ENCODE data around the gene ADORA3.
"Not testable (repeated sequence)": the region's sequence is repeated elsewhere in the genome, so short reads cannot be mapped to it uniquely, and the experiment has no call there.

Gene ADORA3

GRCh38 chr1:111503585-111504060 lies at the start of gene ADORA3, which contains the start of gene TMIGD3:
ADORA3 (minus strand) TSS chr1:111503633; CDS start chr1:111503354, 279 bp downstream.
TMIGD3 (minus strand) TSS chr1:111503633; CDS start chr1:111503354, 279 bp downstream.
- no peak for DNase-seq (ENCODE audit: low spot score)

- no peak for DNase-seq (ENCODE audit: low spot score)
Measured at GRCh38 chr1:111553196-111553595, 49.8 kb upstream of the ADORA3 start.

DNA sequence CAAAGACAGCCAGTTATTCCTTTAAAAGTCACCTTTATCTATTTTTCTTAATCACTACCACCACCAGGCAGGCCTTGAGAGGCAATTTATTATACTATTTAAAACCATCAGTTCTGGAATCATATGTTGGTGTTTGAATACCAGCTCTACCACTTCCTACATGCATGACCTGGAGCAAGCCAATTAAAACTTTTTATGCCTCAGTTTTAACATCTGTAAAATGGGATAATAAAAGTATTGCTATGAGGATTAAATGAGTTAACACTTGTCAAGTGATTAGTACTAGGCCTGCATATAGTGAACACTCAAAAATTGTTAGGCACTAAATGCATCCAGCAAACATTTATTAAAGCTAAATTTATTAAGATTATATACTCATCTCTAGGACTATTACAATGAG lies 49.2 kb upstream of the ADORA3 start:
- DNase-seq (ENCODE audit: low spot score), result no peak

GRCh38 chr1:111551623-111552411 lies 48.4 kb upstream of the ADORA3 start:
- DNase-seq (ENCODE audit: low spot score), result no peak

DNA sequence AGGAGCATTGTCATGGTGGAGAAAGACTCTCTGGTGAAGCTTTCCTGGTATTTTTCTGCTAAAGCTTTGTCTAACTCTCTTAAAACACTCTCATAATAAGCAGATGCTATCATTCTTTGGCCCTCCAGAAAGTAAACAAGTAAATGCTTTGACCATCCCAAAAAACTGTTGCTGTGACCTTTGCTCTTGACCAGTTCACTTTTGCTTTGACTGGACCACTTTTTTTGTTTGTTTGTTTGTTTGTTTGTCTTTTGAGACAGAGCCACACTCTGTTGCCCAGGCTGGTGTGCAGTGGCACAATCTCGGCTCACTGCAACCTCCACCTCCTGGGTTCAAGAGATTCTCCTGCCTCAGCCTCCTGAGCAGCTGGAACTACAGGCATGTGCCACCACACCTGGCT lies 44.4 kb upstream of the ADORA3 start:
- not testable (repeated sequence) for DNase-seq (ENCODE audit: low spot score)

DNA sequence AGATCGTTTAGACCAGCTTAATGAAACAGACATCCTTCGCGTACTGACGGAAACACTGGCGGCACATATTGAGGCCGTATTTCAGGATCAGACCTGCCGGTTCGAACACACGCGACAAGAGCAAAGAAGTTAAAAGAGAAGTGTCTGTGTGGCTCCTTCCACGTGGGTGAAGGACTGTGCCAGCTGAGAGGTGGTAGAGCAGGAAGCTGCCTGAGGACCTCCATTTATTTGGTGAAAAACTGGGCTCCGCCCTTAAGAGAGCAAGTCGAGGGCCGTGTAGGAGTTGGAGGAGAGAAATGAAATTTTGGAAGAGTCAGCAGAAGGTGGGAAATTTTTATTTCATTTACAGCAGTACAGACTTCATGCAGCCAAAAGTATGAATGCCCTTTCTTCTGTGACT lies 38.8 kb upstream of the ADORA3 start:
- no peak for DNase-seq (ENCODE audit: low spot score)

- DNase-seq (ENCODE audit: low spot score), result no peak
Measured at GRCh38 chr1:111541721-111542120, 38.3 kb upstream of the ADORA3 start.

- no peak for DNase-seq (ENCODE audit: low spot score)
Measured at GRCh38 chr1:111540928-111541327, 37.5 kb upstream of the ADORA3 start.

GRCh38 chr1:111538343-111539025 lies 35.1 kb upstream of the ADORA3 start:
- no peak for DNase-seq (ENCODE audit: low spot score)

- DNase-seq (ENCODE audit: low spot score), result no peak
Measured at GRCh38 chr1:111535256-111536191, 32.1 kb upstream of the ADORA3 start.

DNA sequence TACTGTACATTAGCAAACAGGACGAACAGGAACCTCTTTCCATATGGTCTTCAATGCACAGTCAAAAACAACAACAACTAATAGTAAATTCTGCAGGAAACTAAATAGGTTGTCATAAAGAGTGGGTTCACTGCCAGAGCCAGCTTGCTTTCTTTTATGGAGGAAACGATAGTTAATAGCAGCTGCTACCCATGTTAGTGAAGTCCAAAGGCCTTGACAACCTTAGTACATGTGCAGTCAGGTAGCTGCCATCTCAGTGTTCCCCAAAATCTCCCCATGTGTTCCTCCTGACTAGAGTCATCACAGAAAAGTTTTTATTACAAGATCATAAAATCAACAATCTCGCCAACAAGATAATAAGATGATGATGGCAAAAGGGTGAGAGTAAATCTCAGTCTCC lies 16.6 kb upstream of the ADORA3 start:
- no peak for DNase-seq (ENCODE audit: low spot score)

GRCh38 chr1:111517469-111518225 lies 14.2 kb upstream of the ADORA3 start:
- DNase-seq (ENCODE audit: low spot score), result no peak

GRCh38 chr1:111516005-111516535 lies 12.6 kb upstream of the ADORA3 start:
- DNase-seq (ENCODE audit: low spot score), result no peak

GRCh38 chr1:111515291-111516004 lies 12.0 kb upstream of the ADORA3 start:
- DNase-seq (ENCODE audit: low spot score), result no peak

DNA sequence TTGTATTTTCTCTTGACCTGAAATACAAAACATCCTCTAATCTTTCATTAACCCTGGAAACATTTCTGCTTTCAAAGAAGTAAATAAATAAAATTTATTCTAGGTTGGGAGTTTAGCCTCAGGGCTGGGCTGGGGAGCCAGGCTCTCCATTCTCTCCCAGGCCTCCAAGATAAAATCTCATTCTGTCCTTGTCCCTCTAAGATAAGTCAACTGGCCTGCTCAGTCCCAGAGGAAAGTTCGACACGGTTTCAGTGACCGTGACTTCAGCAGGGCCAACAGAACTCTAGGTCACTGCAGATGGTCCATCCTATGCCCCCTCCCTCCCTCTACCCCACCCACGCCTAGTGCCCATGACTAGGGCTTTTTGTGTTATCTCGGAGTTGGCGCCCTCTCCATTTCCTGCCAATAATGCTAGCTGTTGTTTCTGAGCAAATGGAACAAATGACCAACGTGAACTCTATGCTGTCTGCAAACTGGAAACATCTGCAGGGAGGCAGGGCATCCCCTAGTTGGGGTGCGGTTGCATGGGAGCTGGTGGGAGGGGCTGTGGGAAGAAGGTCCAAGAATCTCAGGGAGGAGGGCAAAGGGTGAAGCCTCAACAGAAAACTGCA lies 10.1 kb upstream of the ADORA3 start:
- DNase-seq (ENCODE audit: low spot score), result no peak

GRCh38 chr1:111512931-111513330 lies 9.5 kb upstream of the ADORA3 start:
- DNase-seq (ENCODE audit: low spot score), result no peak

- no peak for DNase-seq (ENCODE audit: low spot score)
Measured at GRCh38 chr1:111512132-111512889, 8.9 kb upstream of the ADORA3 start.

DNA sequence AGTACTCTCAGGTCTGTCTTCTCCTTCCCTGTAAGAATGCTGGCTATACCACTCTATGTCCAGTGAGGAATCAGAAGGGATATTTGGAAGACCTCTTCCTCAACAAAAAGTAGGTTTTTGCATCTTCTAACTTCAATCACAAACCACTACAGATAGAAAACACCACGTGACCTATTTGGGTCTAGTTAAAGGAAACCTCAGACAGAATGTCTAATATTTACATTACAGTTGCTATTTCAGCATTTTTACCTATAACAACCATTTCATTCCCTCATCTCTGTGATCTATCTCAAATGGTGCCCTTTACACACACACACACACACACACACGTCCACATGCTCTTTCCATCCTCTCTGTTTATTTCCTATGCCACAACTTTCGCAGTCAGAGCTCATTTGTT lies 7.9 kb upstream of the ADORA3 start:
- no peak for DNase-seq (ENCODE audit: low spot score)

GRCh38 chr1:111509997-111510375 lies 6.6 kb upstream of the ADORA3 start:
- no peak for DNase-seq (ENCODE audit: low spot score)

All from ecto neural progenitor cell (in vitro differentiated cells).